ENCODE data around the gene CFHR2. TPM values are rescaled to one million over a fixed set of nuclear protein-coding genes. Genes with fewer than 3 reads are reported as not detected.
"Not testable (repeated sequence)": the region's sequence is repeated elsewhere in the genome, so short reads cannot be mapped to it uniquely, and the experiment has no call there.

Gene CFHR2
- polyA plus RNA-seq, 2 donors, result not detected

DNA sequence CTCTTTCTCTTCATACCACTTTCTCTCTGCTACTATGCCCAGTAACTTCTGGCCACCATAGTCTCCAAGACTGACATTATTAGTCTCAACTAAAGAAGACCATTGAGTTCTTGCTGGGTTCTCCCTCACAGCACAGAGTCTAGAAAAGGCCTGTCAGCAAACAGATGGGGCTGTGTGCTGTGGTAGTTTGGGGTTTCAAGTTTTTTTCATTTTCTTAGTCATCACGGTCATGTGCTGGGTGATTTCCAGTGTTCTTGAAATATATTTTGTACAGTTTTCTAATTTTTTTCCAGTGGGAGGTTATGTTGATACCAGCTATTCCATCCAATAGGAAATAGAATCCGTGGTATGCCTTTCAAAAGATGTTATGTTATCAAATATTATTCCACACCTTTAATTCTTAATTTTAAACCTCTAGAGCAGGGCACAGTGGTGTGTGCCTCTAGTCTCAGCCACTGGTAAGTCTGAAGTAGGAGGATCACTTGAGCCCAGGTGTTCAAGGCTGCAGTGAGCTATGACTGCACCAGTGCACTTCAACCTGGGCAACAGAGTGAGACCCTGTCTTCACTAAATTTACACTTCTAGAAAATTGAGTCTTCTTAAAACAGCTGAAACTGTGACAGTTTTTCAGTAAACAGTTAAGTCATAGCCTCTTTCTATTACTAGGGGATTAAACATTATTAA lies 8.3 kb downstream of the CFHR2 start:
- no peaks in the 10 kb centered on the region for H3K9me3 ChIP-seq (ENCODE audit: control insufficient read depth in 2 of 2, insufficient read depth in 1 of 2, low read depth in 1 of 2, low read length in 1 of 2)
- no peaks in the 10 kb centered on the region for H3K36me3 ChIP-seq (ENCODE audit: control insufficient read depth in 2 of 2, insufficient read depth in 2 of 2, low read length in 1 of 2)
- H3K27me3 ChIP-seq (ENCODE audit: control insufficient read depth in 1 of 2, insufficient read depth in 2 of 2, low read length in 2 of 2), result no peaks in the 10 kb centered on the region
- WGBS, 2 donors, result 70 to 71% methylated on average over 2 of the region's 2 CpGs
- H3K4me1 ChIP-seq (ENCODE audit: control insufficient read depth in 2 of 2, insufficient read depth in 2 of 2, low read length in 1 of 2), result no peaks in the 10 kb centered on the region
- H3K4me3 ChIP-seq (ENCODE audit: low read depth in 1 of 2, low read length in 2 of 2), result no peak overlapping the region
- no peak overlapping the region for H3K27ac ChIP-seq (ENCODE audit: low read depth in 2 of 2, low read length in 1 of 2)

DNA sequence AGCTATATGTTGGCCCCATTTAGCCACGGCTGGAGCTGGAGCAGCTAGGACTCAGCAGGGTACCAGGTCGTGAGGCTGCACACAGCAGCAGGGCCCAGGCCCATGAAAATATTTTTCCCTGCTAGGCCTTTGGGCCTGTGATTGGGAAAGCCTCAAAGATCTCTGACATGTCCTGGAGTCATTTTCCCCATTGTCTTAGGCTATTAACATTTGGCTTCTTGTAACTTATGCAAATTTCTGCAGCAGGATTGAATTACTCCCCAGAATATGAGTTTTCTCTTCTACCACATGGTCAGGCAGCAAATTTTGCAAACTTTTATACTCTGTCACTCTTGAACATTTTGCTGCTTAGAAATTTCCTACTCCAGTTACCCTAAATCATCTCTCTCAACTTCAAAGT lies 11.2 kb downstream of the CFHR2 start:
- Histone ChIP-seq H3K4me3 (ENCODE audit: low read depth in 1 of 2, low read length in 2 of 2) (no peak overlapping the region), H3K4me1 (ENCODE audit: control insufficient read depth in 2 of 2, insufficient read depth in 2 of 2, low read length in 1 of 2) (no peaks in the 10 kb centered on the region), H3K36me3 (ENCODE audit: control insufficient read depth in 2 of 2, insufficient read depth in 2 of 2, low read length in 1 of 2) (no peaks in the 10 kb centered on the region), H3K27ac (ENCODE audit: low read depth in 2 of 2, low read length in 1 of 2) (no peak overlapping the region), H3K27me3 (ENCODE audit: control insufficient read depth in 1 of 2, insufficient read depth in 2 of 2, low read length in 2 of 2) (no peaks in the 10 kb centered on the region), H3K9me3 (ENCODE audit: control insufficient read depth in 2 of 2, insufficient read depth in 1 of 2, low read depth in 1 of 2, low read length in 1 of 2) (no peaks in the 10 kb centered on the region)
- 59 to 67% methylated on average over 2 of the region's 2 CpGs for WGBS, 2 donors

DNA sequence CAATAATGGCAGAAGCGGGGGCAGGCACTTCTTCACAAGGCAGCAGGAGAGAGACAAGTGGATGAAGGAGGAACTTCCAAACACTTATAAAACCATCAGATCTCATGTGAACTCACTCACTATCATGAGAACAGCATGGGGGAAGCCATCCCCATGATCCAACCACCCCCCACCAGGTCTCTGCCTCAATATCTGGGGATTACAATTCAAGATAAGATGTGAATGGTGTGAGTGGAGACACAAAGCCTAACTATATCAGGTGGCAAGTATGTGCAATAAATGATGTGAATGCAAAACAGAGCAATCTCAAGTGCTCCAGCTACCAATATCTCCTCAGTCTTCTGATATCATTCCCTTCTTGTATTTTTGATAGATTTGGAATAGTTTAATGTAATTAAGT lies 12.4 kb downstream of the CFHR2 start:
- no peaks in the 10 kb centered on the region for H3K36me3 ChIP-seq (ENCODE audit: control insufficient read depth in 2 of 2, insufficient read depth in 2 of 2, low read length in 1 of 2)
- 88 to 95% methylated on average over 1 of the region's 1 CpG for WGBS, 2 donors
- H3K9me3 ChIP-seq (ENCODE audit: control insufficient read depth in 2 of 2, insufficient read depth in 1 of 2, low read depth in 1 of 2, low read length in 1 of 2), result no peaks in the 10 kb centered on the region
- H3K27ac ChIP-seq (ENCODE audit: low read depth in 2 of 2, low read length in 1 of 2), result no peak overlapping the region
- no peaks in the 10 kb centered on the region for H3K4me1 ChIP-seq (ENCODE audit: control insufficient read depth in 2 of 2, insufficient read depth in 2 of 2, low read length in 1 of 2)
- no peak overlapping the region for H3K4me3 ChIP-seq (ENCODE audit: low read depth in 1 of 2, low read length in 2 of 2)
- no peaks in the 10 kb centered on the region for H3K27me3 ChIP-seq (ENCODE audit: control insufficient read depth in 1 of 2, insufficient read depth in 2 of 2, low read length in 2 of 2)

DNA sequence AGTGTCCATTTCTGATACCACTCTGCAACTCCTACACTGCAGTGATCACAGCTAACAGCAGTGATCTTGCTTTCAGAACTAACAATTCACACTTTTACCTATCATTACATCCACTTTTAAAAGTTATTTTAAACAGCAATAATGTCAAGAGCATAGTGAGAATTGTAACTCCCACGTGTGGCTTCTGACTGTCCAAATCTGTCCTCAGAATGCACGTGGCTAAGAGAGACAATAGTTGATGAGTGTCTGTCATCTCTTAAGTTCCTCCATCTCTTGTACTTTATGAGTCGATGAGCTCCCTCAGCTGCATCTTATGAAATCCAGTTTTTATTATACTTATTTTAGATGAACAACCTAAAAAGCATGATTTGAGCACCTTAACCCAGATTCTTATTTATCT lies 17.3 kb downstream of the CFHR2 start:
- Histone ChIP-seq H3K9me3 (ENCODE audit: control insufficient read depth in 2 of 2, insufficient read depth in 1 of 2, low read depth in 1 of 2, low read length in 1 of 2) (no peaks in the 10 kb centered on the region), H3K4me1 (ENCODE audit: control insufficient read depth in 2 of 2, insufficient read depth in 2 of 2, low read length in 1 of 2) (no peaks in the 10 kb centered on the region), H3K27ac (ENCODE audit: low read depth in 2 of 2, low read length in 1 of 2) (no peak overlapping the region), H3K4me3 (ENCODE audit: low read depth in 1 of 2, low read length in 2 of 2) (no peak overlapping the region), H3K27me3 (ENCODE audit: control insufficient read depth in 1 of 2, insufficient read depth in 2 of 2, low read length in 2 of 2) (no peaks in the 10 kb centered on the region), H3K36me3 (ENCODE audit: control insufficient read depth in 2 of 2, insufficient read depth in 2 of 2, low read length in 1 of 2) (no peaks in the 10 kb centered on the region)
- 57 to 68% methylated on average over 3 of the region's 3 CpGs for WGBS, 2 donors

DNA sequence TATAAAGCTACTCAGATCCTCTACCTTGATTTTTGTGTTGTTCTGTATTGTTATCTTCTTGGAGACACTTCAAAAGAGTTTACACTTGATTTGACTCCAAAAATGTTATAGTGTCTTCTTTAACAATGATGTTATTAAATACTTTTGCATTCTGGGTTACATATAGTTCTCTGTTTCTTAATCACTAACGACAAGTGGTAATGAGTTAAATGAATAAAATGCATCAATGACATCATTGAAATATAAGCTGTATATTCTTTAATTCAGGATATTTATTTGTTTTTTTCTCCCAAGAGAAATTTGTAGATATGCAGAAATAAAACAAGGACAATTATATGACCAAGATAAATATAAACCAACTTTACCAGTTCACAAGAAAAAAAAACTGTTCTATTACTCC lies 26.6 kb downstream of the CFHR2 start:
- H3K4me1 ChIP-seq (ENCODE audit: control insufficient read depth in 2 of 2, insufficient read depth in 2 of 2, low read length in 1 of 2), result no peaks in the 10 kb centered on the region
- H3K27ac ChIP-seq (ENCODE audit: low read depth in 2 of 2, low read length in 1 of 2), result no peak overlapping the region
- 68 to 73% methylated on average over 1 of the region's 1 CpG for WGBS, 2 donors
- no peaks in the 10 kb centered on the region for H3K36me3 ChIP-seq (ENCODE audit: control insufficient read depth in 2 of 2, insufficient read depth in 2 of 2, low read length in 1 of 2)
- no peaks in the 10 kb centered on the region for H3K9me3 ChIP-seq (ENCODE audit: control insufficient read depth in 2 of 2, insufficient read depth in 1 of 2, low read depth in 1 of 2, low read length in 1 of 2)
- H3K4me3 ChIP-seq (ENCODE audit: low read depth in 1 of 2, low read length in 2 of 2), result no peak overlapping the region
- no peaks in the 10 kb centered on the region for H3K27me3 ChIP-seq (ENCODE audit: control insufficient read depth in 1 of 2, insufficient read depth in 2 of 2, low read length in 2 of 2)

DNA sequence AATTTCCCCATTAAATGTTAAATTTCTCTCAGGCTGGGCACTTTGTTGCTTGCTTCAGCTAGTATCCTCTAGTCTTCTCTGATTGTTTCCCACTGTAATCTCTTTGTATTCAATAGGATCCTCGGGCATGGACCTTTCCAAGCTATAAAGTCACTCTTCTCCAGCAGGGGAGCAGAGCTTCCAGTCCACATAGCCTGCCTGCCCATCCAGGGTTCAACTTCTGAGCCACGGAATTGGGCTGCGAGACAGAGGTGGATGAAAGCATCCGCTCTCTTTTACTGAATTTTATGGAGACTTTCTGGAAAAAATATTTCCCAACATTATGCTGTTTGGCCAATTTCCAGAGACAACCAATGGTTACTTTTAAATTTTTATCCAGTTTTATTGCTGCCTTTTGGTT lies 32.7 kb downstream of the CFHR2 start:
- H3K36me3 ChIP-seq (ENCODE audit: control insufficient read depth in 2 of 2, insufficient read depth in 2 of 2, low read length in 1 of 2), result no peaks in the 10 kb centered on the region
- no peaks in the 10 kb centered on the region for H3K4me1 ChIP-seq (ENCODE audit: control insufficient read depth in 2 of 2, insufficient read depth in 2 of 2, low read length in 1 of 2)
- WGBS, 2 donors, result 82% methylated on average over 4 of the region's 4 CpGs
- H3K4me3 ChIP-seq (ENCODE audit: low read depth in 1 of 2, low read length in 2 of 2), result no peak overlapping the region
- H3K27me3 ChIP-seq (ENCODE audit: control insufficient read depth in 1 of 2, insufficient read depth in 2 of 2, low read length in 2 of 2), result no peaks in the 10 kb centered on the region
- no peaks in the 10 kb centered on the region for H3K9me3 ChIP-seq (ENCODE audit: control insufficient read depth in 2 of 2, insufficient read depth in 1 of 2, low read depth in 1 of 2, low read length in 1 of 2)
- H3K27ac ChIP-seq (ENCODE audit: low read depth in 2 of 2, low read length in 1 of 2), result no peak overlapping the region

DNA sequence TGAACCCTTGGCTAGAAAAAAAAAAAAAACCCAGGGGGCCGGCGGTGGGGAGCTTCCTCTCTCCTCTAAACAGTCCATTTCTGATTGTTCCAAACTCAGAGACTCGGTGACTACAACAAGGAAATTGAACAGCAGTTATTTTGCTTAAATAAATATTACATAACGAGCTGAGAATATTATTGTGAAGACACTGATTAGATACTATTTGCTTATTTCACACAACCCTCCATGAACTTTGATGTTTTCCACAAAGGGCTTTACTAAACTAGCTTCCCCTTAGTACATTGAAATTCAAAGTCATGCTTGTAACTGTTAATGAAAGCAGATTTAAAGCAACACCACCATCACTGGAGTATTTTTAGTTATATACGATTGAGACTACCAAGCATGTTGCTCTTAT lies 33.7 kb downstream of the CFHR2 start, which contains the start of gene CFHR5:
CFHR5 (plus strand) TSS at position 279 of the 400 bp plus-strand sequence; CDS start at position 388, 109 bp downstream.
- Histone ChIP-seq H3K27ac (ENCODE audit: low read depth in 2 of 2, low read length in 1 of 2) (no peak within 1 kb of the TSS), H3K4me1 (ENCODE audit: control insufficient read depth in 2 of 2, insufficient read depth in 2 of 2, low read length in 1 of 2) (no peaks in the 10 kb centered on the region), H3K36me3 (ENCODE audit: control insufficient read depth in 2 of 2, insufficient read depth in 2 of 2, low read length in 1 of 2) (no peaks in the 10 kb centered on the region), H3K4me3 (ENCODE audit: low read depth in 1 of 2, low read length in 2 of 2) (no peak within 1 kb of the TSS), H3K27me3 (ENCODE audit: control insufficient read depth in 1 of 2, insufficient read depth in 2 of 2, low read length in 2 of 2) (no peaks in the 10 kb centered on the region), H3K9me3 (ENCODE audit: control insufficient read depth in 2 of 2, insufficient read depth in 1 of 2, low read depth in 1 of 2, low read length in 1 of 2) (no peaks in the 10 kb centered on the region)
- WGBS, 2 donors, result 44 to 56% methylated on average over 5 of the region's 5 CpGs

DNA sequence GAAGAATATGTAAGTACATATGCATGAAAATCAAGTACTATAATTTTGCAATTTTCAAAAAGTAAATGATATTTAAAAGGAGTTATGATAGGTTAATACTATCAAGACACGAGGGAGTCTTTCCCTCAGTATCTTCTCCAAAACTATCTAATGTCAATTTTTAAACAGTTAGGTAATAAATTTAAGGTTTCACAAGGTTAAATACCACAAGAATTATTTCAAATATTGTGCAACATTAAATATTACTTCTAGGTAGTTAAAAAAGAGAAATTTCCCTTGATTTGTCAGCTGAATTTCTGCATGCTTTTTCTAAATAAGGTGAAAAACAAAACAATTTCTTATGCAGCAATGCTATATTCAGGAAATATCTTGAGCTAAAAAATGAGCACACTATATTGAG lies 37.3 kb downstream of the CFHR2 start:
- Histone ChIP-seq H3K9me3 (ENCODE audit: control insufficient read depth in 2 of 2, insufficient read depth in 1 of 2, low read depth in 1 of 2, low read length in 1 of 2) (no peaks in the 10 kb centered on the region), H3K27me3 (ENCODE audit: control insufficient read depth in 1 of 2, insufficient read depth in 2 of 2, low read length in 2 of 2) (no peaks in the 10 kb centered on the region), H3K27ac (ENCODE audit: low read depth in 2 of 2, low read length in 1 of 2) (no peak overlapping the region), H3K36me3 (ENCODE audit: control insufficient read depth in 2 of 2, insufficient read depth in 2 of 2, low read length in 1 of 2) (no peaks in the 10 kb centered on the region), H3K4me3 (ENCODE audit: low read depth in 1 of 2, low read length in 2 of 2) (no peak overlapping the region), H3K4me1 (ENCODE audit: control insufficient read depth in 2 of 2, insufficient read depth in 2 of 2, low read length in 1 of 2) (no peaks in the 10 kb centered on the region)
- WGBS, 2 donors, result 77 to 79% methylated on average over 1 of the region's 1 CpG

DNA sequence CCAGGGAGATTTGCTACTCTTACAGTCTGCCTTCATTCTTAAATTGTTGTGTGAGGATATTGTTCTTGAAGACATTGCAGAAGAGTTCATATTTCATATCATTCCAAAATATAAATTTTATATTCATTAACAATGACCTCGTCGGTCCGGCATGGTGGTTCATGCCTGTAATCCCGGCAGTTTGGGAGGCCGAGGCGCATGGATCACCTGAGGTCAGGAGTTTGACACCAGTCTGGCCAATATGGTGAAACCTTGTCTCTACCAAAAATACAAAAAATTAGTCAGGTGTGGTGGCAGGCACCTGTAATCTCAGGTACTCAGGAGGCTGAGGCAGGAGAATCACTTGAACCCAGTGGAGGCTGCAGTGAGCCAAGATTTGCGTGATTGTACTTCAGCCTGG lies 38.7 kb downstream of the CFHR2 start:
- H3K4me3 ChIP-seq (ENCODE audit: low read depth in 1 of 2, low read length in 2 of 2); H3K27me3 ChIP-seq (ENCODE audit: control insufficient read depth in 1 of 2, insufficient read depth in 2 of 2, low read length in 2 of 2); H3K9me3 ChIP-seq (ENCODE audit: control insufficient read depth in 2 of 2, insufficient read depth in 1 of 2, low read depth in 1 of 2, low read length in 1 of 2); H3K36me3 ChIP-seq (ENCODE audit: control insufficient read depth in 2 of 2, insufficient read depth in 2 of 2, low read length in 1 of 2); H3K27ac ChIP-seq (ENCODE audit: low read depth in 2 of 2, low read length in 1 of 2); H3K4me1 ChIP-seq (ENCODE audit: control insufficient read depth in 2 of 2, insufficient read depth in 2 of 2, low read length in 1 of 2): not testable (repeated sequence)
- WGBS, 2 donors, result 91 to 92% methylated on average over 7 of the region's 7 CpGs

DNA sequence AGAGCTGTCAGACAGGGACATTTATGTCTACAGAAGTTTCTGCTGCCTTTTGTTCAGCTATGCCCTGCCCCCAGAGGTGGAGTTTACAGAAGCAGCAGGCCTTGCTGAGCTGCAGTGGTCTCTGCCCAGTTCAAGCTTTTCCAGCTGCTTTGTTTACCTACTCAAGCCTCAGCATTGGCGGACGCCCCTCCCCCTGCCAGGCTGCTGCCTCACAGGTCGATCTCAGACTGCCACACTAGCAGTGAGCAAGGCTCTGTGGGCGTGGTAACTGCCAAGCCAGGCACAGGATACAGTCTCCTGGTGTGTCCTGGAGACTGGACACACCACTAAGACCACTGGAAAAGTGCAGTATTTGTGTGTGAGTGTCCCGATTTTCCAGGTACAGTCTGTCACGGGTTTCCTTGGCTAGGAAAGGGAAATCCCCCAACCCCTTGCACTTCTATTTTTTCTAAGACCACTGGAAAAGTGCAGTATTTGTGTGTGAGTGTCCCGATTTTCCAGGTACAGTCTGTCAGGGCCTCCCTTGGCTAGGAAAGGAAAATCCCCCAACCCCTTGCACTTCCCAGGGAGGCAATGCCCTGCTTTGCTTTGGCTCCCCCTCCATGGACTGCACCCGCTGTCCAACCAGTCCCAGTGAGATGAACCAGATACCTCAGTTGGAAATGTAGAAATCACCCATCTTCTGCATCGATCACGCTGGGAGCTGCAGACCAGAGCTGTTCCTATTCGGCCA lies 48.5 kb downstream of the CFHR2 start:
- not testable (repeated sequence) for H3K9me3 ChIP-seq (ENCODE audit: control insufficient read depth in 2 of 2, insufficient read depth in 1 of 2, low read depth in 1 of 2, low read length in 1 of 2); H3K4me3 ChIP-seq (ENCODE audit: low read depth in 1 of 2, low read length in 2 of 2); H3K4me1 ChIP-seq (ENCODE audit: control insufficient read depth in 2 of 2, insufficient read depth in 2 of 2, low read length in 1 of 2); H3K27ac ChIP-seq (ENCODE audit: low read depth in 2 of 2, low read length in 1 of 2); H3K36me3 ChIP-seq (ENCODE audit: control insufficient read depth in 2 of 2, insufficient read depth in 2 of 2, low read length in 1 of 2); H3K27me3 ChIP-seq (ENCODE audit: control insufficient read depth in 1 of 2, insufficient read depth in 2 of 2, low read length in 2 of 2)
- 54 to 56% methylated on average over 11 of the region's 11 CpGs for WGBS, 2 donors

Data from esophagus (tissue), 2 donors.